ENCODE measurements around the gene DIP2C. TPM values are rescaled to one million over a fixed set of nuclear protein-coding genes. Genes with fewer than 3 reads are reported as not detected.

Gene DIP2C
- total RNA-seq, 1 experiment from 2014 or later = 11.0 TPM

DNA sequence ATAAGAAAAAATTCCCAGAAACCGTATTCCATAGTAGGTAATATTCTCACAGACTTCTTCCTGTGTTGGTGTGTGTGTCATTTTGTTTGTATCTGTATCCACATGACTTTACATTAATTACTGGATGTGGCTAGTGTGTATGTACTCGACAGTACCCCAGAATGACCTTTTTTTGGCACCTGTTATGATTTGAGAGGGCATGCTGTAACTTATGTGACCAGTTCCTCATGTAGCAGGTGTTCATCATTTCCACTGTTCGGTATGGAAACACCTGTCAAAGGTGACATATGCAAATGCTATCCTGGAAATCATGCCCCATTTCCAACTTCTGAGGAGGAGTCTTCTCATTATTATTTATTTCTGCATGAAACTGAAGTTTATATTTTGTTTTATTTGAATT lies 464.9 kb downstream of the DIP2C start:
- intact Hi-C loops (cut with micrococcal nuclease; ENCODE audit: unreplicated experiment) = no loop called here
- CTCF ChIA-PET = no interaction called here
- Mint-ChIP-seq H3K27me3 (ENCODE audit: unreplicated experiment) (no peaks in the 10 kb centered on the region), H3K4me3 (ENCODE audit: low read depth, unreplicated experiment) (no peak overlapping the region), H3K9me3 (ENCODE audit: low read depth, unreplicated experiment) (no peaks in the 10 kb centered on the region), H3K36me3 (ENCODE audit: insufficient read depth, unreplicated experiment) (no peaks in the 10 kb centered on the region), H3K4me1 (ENCODE audit: low read depth, unreplicated experiment) (no peaks in the 10 kb centered on the region), H3K27ac (ENCODE audit: unreplicated experiment) (no peak overlapping the region)
- BruUV-seq (replicated peaks) = no TSS peak
- no peak for DNase-seq
- TF ChIP-seq, protein P1, sequence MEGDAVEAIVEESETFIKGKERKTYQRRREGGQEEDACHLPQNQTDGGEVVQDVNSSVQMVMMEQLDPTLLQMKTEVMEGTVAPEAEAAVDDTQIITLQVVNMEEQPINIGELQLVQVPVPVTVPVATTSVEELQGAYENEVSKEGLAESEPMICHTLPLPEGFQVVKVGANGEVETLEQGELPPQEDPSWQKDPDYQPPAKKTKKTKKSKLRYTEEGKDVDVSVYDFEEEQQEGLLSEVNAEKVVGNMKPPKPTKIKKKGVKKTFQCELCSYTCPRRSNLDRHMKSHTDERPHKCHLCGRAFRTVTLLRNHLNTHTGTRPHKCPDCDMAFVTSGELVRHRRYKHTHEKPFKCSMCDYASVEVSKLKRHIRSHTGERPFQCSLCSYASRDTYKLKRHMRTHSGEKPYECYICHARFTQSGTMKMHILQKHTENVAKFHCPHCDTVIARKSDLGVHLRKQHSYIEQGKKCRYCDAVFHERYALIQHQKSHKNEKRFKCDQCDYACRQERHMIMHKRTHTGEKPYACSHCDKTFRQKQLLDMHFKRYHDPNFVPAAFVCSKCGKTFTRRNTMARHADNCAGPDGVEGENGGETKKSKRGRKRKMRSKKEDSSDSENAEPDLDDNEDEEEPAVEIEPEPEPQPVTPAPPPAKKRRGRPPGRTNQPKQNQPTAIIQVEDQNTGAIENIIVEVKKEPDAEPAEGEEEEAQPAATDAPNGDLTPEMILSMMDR (IDR thresholded peaks at IDR 0.05; ENCODE audit: unreplicated experiment) = no peak

Small RNA genes lying within 50 kb of the gene (microRNA-seq; reads per million reads assigned to microRNA genes)
- gene MIR5699 = 18.3 reads per million, percentile 43 among the genes with 10 or more reads in this experiment

Other genes with a start within 250 kb of the DIP2C start
- 181 and 183 TPM in 2 replicates for gene LARP4B, start 242.0 kb upstream of the DIP2C start, total RNA-seq (2022)

All from Calu3 (cell line).